PC-9 (cell line): ENCODE results near the gene CLPTM1L. TPM values are rescaled to one million over a fixed set of nuclear protein-coding genes. Genes with fewer than 3 reads are reported as not detected.

Source experiments
- BruUV-seq: library from RNA; stranded (reverse); fragments of 400-500 nt; replicated peaks from 2 replicates; lab custom pipeline; 2021; lab: Mats Ljungman, UMichigan
- CTCF ChIA-PET: fragments of 300-600 bp; sonication (Branson Sonifier 250); formaldehyde crosslinking; loops from one replicate; lab custom pipeline; 2022; ENCODE audit warnings: antibody characterized with exemption; lab: Charles Lee
- POLR2A ChIA-PET: fragments of 300-600 bp; sonication (Branson Sonifier 250); formaldehyde crosslinking; loops from one replicate; lab custom pipeline; 2022; ENCODE audit warnings: antibody characterized with exemption; ENCODE audit not compliant: unreplicated experiment; lab: Charles Lee
- DNase-seq, 2 experiments: peaks; one replicate each; pipeline versions ENCODE4 v3.0.0 to v3.0.0-alpha.2; 2015 to 2022; ENCODE audit warnings: mixed read lengths in 1 of 2
- H2AFZ ChIP-seq: fragments of 200-600 bp; sonication (generic); 2 replicates; pipeline ENCODE4 v1.8.1; 2017; ENCODE audit warnings: antibody characterized with exemption
- H3F3A ChIP-seq: fragments of 200-600 bp; sonication (generic); 2 replicates; pipeline ENCODE4 v1.8.1; 2017; ENCODE audit warnings: antibody characterized with exemption, mild to moderate bottlenecking, low read depth; ENCODE audit not compliant: insufficient read depth
- H3K27ac ChIP-seq: fragments of 200-600 bp; sonication (generic); 2 replicates; pipeline ENCODE4 v1.6.1; 2016; ENCODE audit warnings: mixed run types
- H3K27me3 ChIP-seq: fragments of 200-600 bp; sonication (generic); 2 replicates; pipeline ENCODE4 v1.6.1; 2016; ENCODE audit warnings: low read depth, mixed run types; ENCODE audit not compliant: insufficient read depth
- H3K36me3 ChIP-seq: fragments of 200-600 bp; sonication (generic); 2 replicates; pipeline ENCODE4 v1.6.1; 2016; ENCODE audit warnings: low read depth, mixed run types
- H3K4me1 ChIP-seq: fragments of 200-600 bp; sonication (generic); replicated peaks from 2 replicates; pipeline ENCODE4 v1.6.1; 2016; ENCODE audit warnings: mixed run types; ENCODE audit not compliant: insufficient read depth
- H3K4me2 ChIP-seq: fragments of 200-600 bp; sonication (generic); 2 replicates; pipeline ENCODE4 v1.6.1; 2017; ENCODE audit warnings: mixed run types
- H3K4me3 ChIP-seq: fragments of 200-600 bp; sonication (generic); 2 replicates; pipeline ENCODE4 v1.6.1; 2016; ENCODE audit warnings: mixed run types
- H3K79me2 ChIP-seq: fragments of 200-600 bp; sonication (generic); 2 replicates; pipeline ENCODE4 v1.6.1; 2017; ENCODE audit warnings: low read depth, mixed run types
- H3K9me2 ChIP-seq: fragments of 200-600 bp; sonication (generic); 2 replicates; pipeline ENCODE4 v1.8.1; 2017; ENCODE audit warnings: mild to moderate bottlenecking; ENCODE audit not compliant: insufficient read depth
- H3K9me3 ChIP-seq: fragments of 200-600 bp; sonication (generic); 2 replicates; pipeline ENCODE4 v1.8.1; 2016; ENCODE audit warnings: low read depth; ENCODE audit not compliant: insufficient read depth
- H4K20me1 ChIP-seq: fragments of 200-600 bp; sonication (generic); 2 replicates; pipeline ENCODE4 v1.8.1; 2017; ENCODE audit not compliant: insufficient read depth
- EZH2 ChIP-seq: fragments of 200-600 bp; sonication (generic); IDR thresholded peaks from 2 replicates; pipeline ENCODE4 v1.8.0; 2017; ENCODE audit warnings: antibody characterized with exemption, low read depth
- intact Hi-C: fragments of 100-400 bp; cut with micrococcal nuclease; formaldehyde crosslinking; loops from one replicate; pipeline ENCODE4 v1.10.0; 2022; ENCODE audit not compliant: unreplicated experiment
- total RNA-seq: library from RNA; stranded (reverse); gene quantifications from 2 replicates; pipeline ENCODE4 v1.2.3, GENCODE V29; 2021
- TF ChIP-seq, protein P1 (sequence below): fragments of 200-600 bp; sonication (generic); conservative IDR thresholded peaks from 2 replicates; pipeline ENCODE4 v1.6.1; 2017; ENCODE audit warnings: mixed run types, antibody characterized with exemption, mild to moderate bottlenecking, moderate library complexity

Gene CLPTM1L
- total RNA-seq, 1 experiment from 2014 or later = 260 TPM

DNA sequence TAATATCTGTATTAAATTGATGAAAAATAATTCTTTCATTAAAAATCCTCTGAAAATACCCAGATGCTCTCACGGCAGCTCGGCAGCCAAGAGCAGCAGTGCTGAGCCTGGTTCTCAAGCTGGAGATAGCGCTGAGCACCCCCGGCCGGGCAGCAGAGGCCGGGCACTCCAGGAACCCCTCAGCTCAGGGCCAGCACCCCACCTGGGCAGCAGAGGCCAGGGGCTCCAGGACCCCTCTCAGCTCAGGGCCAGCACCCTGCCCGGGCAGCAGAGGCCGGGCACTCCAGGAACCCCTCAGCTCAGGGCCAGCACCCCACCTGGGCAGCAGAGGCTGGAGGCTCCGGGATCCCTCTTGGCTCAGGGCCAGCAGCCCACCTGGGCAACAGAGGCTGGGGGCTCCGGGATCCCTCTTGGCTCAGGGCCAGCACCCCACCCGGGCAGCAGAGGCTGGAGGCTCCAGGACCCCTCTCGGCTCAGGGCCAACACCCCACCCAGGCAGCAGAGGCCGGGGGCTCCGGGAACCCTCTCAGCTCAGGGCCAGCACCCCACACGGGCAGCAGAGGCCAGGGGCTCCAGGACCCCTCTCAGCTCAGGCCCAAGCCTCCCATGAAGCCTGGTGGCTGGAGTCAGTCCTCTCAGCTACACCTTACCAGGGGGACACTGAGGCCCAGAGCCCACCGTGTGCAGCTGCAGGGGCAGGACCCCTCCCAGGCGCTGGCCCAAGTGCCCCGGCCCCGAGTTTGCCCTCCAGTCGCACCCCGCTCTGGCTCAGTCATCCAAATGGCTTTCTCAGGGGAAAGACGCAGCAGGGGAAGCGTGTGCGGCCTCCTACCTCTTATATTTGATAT lies 21.7 kb downstream of the CLPTM1L start:
- H3K36me3 ChIP-seq = peaks cover 39% of the 10 kb centered on the region
- CTCF ChIA-PET = interaction anchor here (0.6 to 0.7 kb wide), 2 partner anchors 146 to 148 kb away, joined by 4 to 16 read pairs; no protein-coding TSS in a partner anchor
- peaks cover 21% of the 10 kb centered on the region for H4K20me1 ChIP-seq
- TF ChIP-seq EZH2 = no peak
- TF ChIP-seq, protein P1, sequence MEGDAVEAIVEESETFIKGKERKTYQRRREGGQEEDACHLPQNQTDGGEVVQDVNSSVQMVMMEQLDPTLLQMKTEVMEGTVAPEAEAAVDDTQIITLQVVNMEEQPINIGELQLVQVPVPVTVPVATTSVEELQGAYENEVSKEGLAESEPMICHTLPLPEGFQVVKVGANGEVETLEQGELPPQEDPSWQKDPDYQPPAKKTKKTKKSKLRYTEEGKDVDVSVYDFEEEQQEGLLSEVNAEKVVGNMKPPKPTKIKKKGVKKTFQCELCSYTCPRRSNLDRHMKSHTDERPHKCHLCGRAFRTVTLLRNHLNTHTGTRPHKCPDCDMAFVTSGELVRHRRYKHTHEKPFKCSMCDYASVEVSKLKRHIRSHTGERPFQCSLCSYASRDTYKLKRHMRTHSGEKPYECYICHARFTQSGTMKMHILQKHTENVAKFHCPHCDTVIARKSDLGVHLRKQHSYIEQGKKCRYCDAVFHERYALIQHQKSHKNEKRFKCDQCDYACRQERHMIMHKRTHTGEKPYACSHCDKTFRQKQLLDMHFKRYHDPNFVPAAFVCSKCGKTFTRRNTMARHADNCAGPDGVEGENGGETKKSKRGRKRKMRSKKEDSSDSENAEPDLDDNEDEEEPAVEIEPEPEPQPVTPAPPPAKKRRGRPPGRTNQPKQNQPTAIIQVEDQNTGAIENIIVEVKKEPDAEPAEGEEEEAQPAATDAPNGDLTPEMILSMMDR = no peak
- intact Hi-C loops = no loop called here
- H3K27me3 ChIP-seq = no peaks in the 10 kb centered on the region
- peaks cover 10% of the 10 kb centered on the region for H3K79me2 ChIP-seq
- POLR2A ChIA-PET = interaction anchor here (0.6 kb wide), 1 partner anchor 145 kb away, joined by 3 read pairs; no protein-coding TSS in a partner anchor
- no peak overlapping the region for H2AFZ ChIP-seq
- H3K9me2 ChIP-seq = no peaks in the 10 kb centered on the region
- H3K4me2 ChIP-seq = no peak overlapping the region
- no peak overlapping the region for H3K4me3 ChIP-seq
- peaks cover 41% of the 10 kb centered on the region for H3F3A ChIP-seq
- no TSS peak for BruUV-seq
- DNase-seq = no peak
- no peaks in the 10 kb centered on the region for H3K9me3 ChIP-seq
- peaks cover 28% of the 10 kb centered on the region for H3K4me1 ChIP-seq
- H3K27ac ChIP-seq = no peak overlapping the region

DNA sequence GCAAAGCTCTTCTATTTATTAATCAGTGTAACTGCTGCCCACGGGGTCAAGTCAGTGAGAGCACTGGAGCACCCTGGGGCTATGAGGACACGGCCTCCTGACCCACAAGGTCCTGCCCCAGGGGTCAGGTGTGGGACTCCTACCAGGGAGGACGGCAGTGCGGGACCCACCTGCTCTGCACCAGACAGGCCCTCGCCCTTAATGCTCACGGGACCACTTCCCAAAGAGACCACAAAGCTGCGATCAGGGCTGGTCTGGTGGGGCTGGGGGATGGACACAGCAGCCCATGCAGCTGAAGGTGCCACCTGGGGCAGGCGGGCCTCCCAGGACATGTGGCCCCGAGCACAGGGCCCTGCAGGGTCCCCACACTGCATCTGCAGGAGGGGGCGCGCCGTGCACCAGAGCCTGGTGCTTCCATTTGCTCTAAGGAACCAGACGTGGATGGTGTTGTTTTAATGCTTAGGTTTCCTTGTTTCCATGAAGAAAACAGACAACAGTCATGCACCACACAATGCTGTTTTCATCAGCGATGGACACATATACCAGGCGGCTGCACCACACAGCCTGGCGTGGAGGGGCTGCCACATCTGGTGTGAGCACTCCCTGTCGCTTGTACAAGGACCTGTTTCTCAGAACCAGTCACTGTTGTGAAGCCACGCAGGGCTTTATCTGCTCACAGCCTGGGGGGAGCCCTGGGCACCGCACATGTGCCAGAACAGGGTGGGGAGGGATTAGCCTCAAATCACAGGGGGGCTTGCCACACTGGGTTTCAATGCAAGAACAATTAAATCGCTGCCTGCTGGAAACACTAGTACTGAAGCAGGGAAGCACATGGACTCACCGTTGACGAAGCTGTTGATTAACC lies 22.6 kb downstream of the CLPTM1L start:
- intact Hi-C loops = no loop called here
- peaks cover 43% of the 10 kb centered on the region for H3K36me3 ChIP-seq
- DNase-seq = no peak
- H3K27me3 ChIP-seq = no peaks in the 10 kb centered on the region
- no peaks in the 10 kb centered on the region for H3K9me3 ChIP-seq
- no peaks in the 10 kb centered on the region for H3K9me2 ChIP-seq
- no peak overlapping the region for H3K4me2 ChIP-seq
- no peak for TF ChIP-seq EZH2
- TF ChIP-seq, protein P1 = no peak
- POLR2A ChIA-PET = interaction anchor here (0.6 kb wide), 1 partner anchor 144 kb away, joined by 3 read pairs; no protein-coding TSS in a partner anchor
- no peak overlapping the region for H3K27ac ChIP-seq
- no TSS peak for BruUV-seq
- H2AFZ ChIP-seq = no peak overlapping the region
- CTCF ChIA-PET = interaction anchor here (0.7 kb wide), 1 partner anchor 147 kb away, joined by 4 read pairs; no protein-coding TSS in a partner anchor
- H4K20me1 ChIP-seq = peaks cover 21% of the 10 kb centered on the region
- peaks cover 10% of the 10 kb centered on the region for H3K79me2 ChIP-seq
- no peak overlapping the region for H3K4me3 ChIP-seq
- H3F3A ChIP-seq = peaks cover 46% of the 10 kb centered on the region
- peaks cover 24% of the 10 kb centered on the region for H3K4me1 ChIP-seq

DNA sequence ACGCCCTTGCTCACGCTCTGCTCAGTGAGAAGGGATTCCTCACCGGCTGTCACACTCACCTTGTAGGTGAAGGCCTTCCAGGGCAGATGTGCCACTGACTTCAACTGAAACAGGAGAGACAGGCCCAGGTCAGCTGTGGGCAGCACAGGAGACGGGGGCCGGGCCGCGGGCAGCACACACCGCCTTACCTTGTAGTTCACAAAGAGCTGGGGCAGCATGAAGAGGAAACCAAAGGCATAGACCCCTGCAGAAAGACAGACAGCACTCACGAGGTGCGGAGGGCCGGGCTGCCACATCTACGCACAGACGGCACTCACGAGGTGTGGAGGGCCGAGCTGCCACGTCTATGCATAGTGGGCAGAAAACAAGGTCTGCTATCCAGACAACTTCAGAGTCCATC lies 23.3 kb downstream of the CLPTM1L start:
- H2AFZ ChIP-seq = no peak overlapping the region
- no TSS peak for BruUV-seq
- POLR2A ChIA-PET = no interaction called here
- H3K27ac ChIP-seq = no peak overlapping the region
- CTCF ChIA-PET = no interaction called here
- no peak for DNase-seq
- no peak for TF ChIP-seq EZH2
- TF ChIP-seq, protein P1 = no peak
- peaks cover 46% of the 10 kb centered on the region for H3F3A ChIP-seq
- no peaks in the 10 kb centered on the region for H3K27me3 ChIP-seq
- peaks cover 24% of the 10 kb centered on the region for H3K4me1 ChIP-seq
- no peaks in the 10 kb centered on the region for H3K9me3 ChIP-seq
- intact Hi-C loops = no loop called here
- H3K36me3 ChIP-seq = peaks cover 43% of the 10 kb centered on the region
- peaks cover 10% of the 10 kb centered on the region for H3K79me2 ChIP-seq
- H3K4me3 ChIP-seq = no peak overlapping the region
- peaks cover 19% of the 10 kb centered on the region for H4K20me1 ChIP-seq
- H3K4me2 ChIP-seq = no peak overlapping the region
- no peaks in the 10 kb centered on the region for H3K9me2 ChIP-seq
